CD1c-positive myeloid dendritic cell (primary cell): ENCODE results near the gene SLC12A5.

Source experiments
- DNase-seq: peaks from one replicate; pipeline ENCODE4 v3.0.0-alpha.2; 2016; ENCODE audit errors: extremely low spot score

The SLC12A5 gene

GRCh38 chr20:46108435-46108841 is 79.4 kb downstream of the SLC12A5 start:
- DNase-seq, result peak; percentile 82

GRCh38 chr20:46108976-46109375 is 80.0 kb downstream of the SLC12A5 start:
- no peak for DNase-seq
